ENCODE data around the gene C11orf52.

Gene C11orf52

DNA sequence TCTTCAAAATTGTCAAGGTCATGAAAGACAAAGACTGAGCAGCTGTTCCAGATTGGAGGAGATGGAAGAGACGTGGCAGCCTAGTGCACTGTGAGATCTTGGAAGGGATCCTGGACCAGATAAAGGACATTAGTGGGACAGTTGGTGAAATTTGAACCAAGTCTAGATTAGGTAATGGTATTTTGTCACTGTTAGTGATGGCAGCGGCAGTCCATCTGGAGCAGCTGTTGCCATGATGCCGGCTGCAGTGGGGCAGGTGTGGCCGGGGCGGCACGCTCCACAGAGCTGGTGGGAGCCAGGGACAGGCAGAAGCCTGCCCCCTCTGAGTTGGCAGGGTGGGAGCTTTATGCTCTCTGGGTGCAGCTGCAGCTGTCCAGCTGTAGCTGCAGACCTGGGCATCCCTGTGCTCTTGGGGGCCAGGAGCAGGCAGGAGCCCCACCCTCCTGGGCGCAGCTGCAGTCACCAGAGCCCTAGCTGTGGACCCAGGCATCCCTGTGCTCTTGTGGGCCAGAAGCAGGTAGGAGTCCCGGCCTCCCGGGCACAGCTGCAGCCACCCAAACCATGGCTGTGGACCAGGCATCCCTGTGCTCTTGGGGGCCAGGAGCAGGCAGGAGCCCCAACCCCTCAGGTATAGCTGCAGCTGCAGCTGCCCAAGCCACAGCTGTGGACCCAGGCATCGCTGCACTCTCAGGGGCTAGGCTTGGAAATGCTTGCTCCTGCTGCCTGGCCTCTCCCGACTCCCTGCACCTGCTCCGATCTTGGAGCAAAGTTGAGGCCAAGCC, 39.1 kb downstream of the C11orf52 start:
- H3K4me3 ChIP-seq (replicated peaks; ENCODE audit: low read depth, low read length): no peak overlapping the region
- TF ChIP-seq CTCF (IDR thresholded peaks at IDR 0.05; ENCODE audit: low read length, missing control alignments): no peak
- no peak for DNase-seq (ENCODE audit: low read depth)

DNA sequence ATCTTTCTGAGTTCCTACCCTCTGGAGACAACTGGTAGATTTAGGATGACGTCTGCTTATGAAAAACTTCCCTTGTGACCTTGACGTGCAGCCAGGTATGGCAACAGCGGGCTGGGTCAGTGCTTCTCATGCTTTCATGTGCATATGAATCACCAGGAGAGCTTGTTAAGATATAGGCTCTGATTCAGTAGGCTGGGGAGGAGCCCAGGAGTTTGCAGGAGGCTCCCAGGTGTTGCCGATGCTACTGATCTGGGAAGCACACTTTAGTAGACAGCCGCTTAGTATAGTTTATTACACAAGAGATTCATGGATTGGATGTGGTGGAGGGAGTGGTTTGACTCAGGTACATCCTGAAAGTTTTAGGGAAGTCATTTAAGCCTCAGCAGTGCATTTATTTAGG, 42.2 kb downstream of the C11orf52 start:
- no peak for DNase-seq (ENCODE audit: low read depth)
- H3K4me3 ChIP-seq (replicated peaks; ENCODE audit: low read depth, low read length): no peak overlapping the region
- TF ChIP-seq CTCF (IDR thresholded peaks at IDR 0.05; ENCODE audit: low read length, missing control alignments): no peak

DNA sequence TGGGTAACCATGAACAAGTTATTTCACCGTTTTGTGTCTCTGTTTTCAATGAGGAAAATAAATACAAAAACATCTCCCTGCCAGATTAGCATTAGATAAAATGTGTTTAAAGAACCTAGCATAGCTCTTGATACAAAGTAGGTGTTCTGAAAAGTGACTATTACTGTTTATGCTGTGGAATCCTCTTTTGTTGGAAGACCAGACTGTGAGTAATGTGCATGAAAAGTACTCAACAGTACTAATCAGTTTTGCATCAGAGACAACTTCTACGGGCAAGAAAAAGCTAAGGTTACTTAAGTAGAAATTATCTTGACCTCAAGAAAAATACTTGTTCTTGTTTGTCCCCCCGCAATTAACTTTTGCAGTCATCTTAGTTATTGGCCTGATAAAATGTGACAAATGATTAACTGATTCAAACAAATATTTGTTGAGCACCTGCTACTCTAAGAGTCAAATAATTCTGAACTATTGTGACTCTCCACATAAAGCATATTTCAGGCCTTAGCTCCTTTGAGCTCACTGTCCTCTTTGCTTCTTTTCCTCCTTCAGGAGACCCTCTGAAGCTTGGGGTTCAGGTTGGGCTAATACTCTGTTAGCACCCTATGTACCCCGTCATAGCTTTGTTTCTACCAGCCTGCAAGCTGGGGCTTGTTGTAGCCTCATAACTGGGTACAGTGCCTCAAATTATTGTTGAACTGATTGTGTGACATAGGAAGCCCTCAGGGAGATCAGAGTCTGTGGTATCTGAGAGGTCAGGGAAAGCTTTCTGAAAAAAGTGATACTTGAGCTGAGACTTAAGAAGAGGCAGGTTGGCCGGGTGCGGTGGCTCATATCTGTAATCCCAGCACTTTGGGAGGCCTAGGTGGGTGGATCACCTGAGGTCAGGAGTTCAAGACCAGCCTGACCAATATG, 42.9 kb downstream of the C11orf52 start:
- TF ChIP-seq CTCF (IDR thresholded peaks at IDR 0.05; ENCODE audit: low read length, missing control alignments): no peak
- no peak for DNase-seq (ENCODE audit: low read depth)
- H3K4me3 ChIP-seq (replicated peaks; ENCODE audit: low read depth, low read length): no peak overlapping the region

GRCh38 chr11:111963931-111964340, 45.2 kb downstream of the C11orf52 start:
- no peak overlapping the region for H3K4me3 ChIP-seq (replicated peaks; ENCODE audit: low read depth, low read length)
- no peak for DNase-seq (ENCODE audit: low read depth)
- no peak for TF ChIP-seq CTCF (IDR thresholded peaks at IDR 0.05; ENCODE audit: low read length, missing control alignments)

DNA sequence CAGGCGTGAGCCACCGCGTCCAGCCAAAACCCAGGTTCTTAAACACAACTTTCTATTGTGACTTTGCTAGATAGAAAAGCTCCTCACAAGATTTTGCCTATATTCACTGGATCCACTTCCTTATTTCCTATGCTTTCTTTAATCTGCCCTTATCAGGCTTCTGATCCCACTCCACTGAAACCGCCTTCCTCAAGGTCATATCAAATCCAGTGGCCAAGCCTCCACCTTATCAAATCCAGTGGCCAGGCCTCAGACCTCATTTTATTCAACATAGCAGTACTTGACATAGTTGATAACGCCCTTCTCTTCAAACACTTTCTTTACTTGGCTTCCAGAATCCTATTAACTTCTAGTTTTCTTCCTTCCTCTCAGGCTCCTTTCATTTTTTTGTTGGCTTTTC, 48.0 kb downstream of the C11orf52 start:
- no peak overlapping the region for H3K4me3 ChIP-seq (replicated peaks; ENCODE audit: low read depth, low read length)
- DNase-seq (ENCODE audit: low read depth): no peak
- no peak for TF ChIP-seq CTCF (IDR thresholded peaks at IDR 0.05; ENCODE audit: low read length, missing control alignments)

DNA sequence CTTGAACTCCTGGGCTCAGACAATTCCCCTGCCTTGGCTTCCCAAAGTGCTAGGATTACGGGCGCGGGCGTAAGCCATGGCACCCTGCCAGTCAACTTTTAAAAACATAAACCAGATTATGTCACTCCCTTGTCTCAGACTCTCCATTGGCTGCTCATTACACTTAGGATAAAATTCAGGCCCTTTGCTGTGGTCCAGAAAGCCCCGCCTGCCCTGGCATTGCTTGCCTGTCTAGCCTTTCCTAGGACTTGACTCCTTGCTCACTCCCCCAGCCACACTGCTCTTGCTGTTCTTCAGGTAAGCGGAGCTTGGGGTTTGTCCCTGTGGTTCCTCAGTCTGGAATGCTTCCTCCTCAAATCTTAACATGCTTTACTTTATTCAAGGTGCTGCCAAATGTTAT, 48.9 kb downstream of the C11orf52 start:
- no peak overlapping the region for H3K4me3 ChIP-seq (replicated peaks; ENCODE audit: low read depth, low read length)
- DNase-seq (ENCODE audit: low read depth): no peak
- no peak for TF ChIP-seq CTCF (IDR thresholded peaks at IDR 0.05; ENCODE audit: low read length, missing control alignments)

Data from fibroblast of pulmonary artery (primary cell).